GM18526 (cell line): ENCODE results near the gene PEX6.

Experiments used
- POLR2A ChIP-seq: IDR thresholded peaks from 3 replicates; pipeline ENCODE4 v1.6.1; 2011; ENCODE audit not compliant: insufficient read length; ENCODE audit errors: extremely low read depth

PEX6 gene, protein sequence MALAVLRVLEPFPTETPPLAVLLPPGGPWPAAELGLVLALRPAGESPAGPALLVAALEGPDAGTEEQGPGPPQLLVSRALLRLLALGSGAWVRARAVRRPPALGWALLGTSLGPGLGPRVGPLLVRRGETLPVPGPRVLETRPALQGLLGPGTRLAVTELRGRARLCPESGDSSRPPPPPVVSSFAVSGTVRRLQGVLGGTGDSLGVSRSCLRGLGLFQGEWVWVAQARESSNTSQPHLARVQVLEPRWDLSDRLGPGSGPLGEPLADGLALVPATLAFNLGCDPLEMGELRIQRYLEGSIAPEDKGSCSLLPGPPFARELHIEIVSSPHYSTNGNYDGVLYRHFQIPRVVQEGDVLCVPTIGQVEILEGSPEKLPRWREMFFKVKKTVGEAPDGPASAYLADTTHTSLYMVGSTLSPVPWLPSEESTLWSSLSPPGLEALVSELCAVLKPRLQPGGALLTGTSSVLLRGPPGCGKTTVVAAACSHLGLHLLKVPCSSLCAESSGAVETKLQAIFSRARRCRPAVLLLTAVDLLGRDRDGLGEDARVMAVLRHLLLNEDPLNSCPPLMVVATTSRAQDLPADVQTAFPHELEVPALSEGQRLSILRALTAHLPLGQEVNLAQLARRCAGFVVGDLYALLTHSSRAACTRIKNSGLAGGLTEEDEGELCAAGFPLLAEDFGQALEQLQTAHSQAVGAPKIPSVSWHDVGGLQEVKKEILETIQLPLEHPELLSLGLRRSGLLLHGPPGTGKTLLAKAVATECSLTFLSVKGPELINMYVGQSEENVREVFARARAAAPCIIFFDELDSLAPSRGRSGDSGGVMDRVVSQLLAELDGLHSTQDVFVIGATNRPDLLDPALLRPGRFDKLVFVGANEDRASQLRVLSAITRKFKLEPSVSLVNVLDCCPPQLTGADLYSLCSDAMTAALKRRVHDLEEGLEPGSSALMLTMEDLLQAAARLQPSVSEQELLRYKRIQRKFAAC

DNA sequence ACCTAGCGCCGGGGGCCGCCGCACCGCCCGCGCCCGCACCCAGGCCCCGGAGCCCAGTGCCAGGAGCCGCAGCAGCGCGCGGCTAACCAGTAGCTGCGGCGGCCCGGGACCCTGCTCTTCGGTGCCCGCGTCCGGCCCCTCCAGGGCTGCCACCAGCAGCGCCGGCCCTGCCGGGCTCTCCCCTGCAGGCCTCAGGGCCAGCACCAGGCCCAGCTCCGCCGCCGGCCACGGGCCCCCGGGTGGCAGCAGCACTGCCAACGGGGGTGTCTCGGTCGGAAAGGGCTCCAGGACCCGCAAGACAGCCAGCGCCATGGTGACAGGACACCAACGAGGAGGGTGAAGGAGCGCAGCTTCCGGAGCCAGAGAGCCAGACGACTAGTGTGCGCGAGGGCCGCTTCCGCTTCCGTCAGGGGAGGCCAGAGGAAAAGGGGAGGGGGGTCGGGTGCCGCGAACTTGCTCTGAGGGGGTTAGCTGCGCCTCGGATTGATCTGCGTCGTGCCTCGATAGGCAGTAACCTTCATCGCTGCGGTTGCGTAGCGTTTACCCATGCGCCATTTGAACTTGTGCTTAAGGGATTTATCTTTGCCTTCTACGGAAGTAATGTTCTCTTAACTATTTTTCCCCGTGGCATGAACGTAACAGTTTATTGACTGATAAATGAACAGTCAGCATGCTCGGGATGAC is at the start of gene PEX6:
PEX6 (minus strand) TSS at position 343 of the 684 bp plus-strand sequence; CDS start at position 312, 31 bp downstream.
- peak; percentile 90 for TF ChIP-seq POLR2A

DNA sequence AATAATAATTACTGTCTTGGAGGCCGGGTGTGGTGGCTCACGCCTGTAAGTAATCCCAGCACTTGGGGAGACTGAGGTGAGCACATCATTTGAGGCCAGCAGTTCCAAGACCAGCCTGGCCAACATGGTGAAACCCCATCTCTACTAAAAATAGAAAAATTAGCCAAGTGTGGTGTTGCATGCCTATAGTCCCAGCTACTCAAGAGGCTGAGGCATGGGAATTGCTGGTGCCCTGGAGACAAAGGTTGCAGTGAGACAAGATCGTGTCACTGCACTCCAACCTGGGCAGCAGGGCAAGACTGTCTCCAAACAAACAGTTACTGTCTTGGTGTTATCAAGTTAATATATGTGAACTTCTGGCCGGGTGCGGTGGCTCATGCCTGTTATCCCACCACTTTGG is 47.4 kb upstream of the PEX6 start:
- TF ChIP-seq POLR2A: no peak

DNA sequence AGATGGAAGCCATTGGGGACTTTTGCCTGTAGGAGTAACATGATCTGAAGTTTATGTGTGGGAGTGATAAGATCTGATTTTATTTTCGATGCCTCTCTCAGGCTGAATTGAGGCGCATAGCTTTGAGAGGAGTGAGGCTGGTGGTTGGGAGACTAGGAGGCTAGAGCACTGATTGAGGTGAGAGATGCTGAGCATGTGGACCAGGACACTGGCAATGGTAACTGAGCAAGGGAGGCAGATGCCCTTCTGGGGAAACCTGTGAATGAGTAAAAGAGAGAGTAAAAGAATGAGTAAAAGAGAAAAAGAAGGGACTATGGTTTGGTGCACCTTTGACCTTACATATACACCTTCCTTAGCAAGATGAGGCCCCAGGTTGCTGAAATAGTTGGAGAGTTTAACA is 45.5 kb upstream of the PEX6 start:
- TF ChIP-seq POLR2A: no peak

DNA sequence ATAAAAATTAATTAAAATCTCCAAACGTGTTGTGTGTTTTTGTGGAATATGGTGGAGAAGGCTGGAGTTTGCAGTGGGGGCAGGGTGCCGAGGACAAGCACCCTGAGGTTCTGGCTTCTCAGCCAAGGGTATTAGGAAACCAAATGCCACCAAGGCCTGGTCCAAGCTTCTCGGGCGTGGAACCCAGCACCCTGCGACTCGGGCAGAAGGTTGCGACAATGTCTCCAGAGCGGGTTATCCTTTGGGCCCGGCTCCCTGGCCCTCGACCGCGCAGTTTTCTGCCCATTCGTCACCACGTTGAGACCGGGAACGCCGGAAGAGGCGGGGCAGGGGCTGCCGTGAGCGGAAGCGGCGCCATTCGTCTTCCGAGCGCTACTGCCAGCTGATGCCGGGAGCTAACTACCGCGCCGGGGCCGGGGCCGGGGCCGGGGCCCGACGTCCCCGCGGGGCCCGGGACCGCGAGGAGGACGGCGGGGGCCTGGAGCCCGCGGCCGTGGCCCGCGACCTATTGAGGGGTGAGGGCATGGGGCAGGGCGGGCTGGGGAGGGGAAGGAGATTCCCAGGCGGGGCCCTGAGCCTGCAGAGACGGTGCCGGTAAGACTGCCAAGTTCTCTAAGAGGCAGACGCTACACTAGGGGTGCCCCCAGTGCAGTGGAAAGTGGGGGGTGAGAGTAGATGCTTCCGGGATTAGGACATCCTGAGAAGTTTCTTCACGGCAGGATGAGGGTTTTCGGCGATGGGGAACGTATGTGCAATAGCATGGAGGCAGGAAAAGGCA is 42.5 kb upstream of the PEX6 start, which contains the start of gene RRP36:
RRP36 (plus strand) TSS at position 354 of the 778 bp plus-strand sequence; CDS start at position 386, 32 bp downstream.
- TF ChIP-seq POLR2A: peak; percentile 67

DNA sequence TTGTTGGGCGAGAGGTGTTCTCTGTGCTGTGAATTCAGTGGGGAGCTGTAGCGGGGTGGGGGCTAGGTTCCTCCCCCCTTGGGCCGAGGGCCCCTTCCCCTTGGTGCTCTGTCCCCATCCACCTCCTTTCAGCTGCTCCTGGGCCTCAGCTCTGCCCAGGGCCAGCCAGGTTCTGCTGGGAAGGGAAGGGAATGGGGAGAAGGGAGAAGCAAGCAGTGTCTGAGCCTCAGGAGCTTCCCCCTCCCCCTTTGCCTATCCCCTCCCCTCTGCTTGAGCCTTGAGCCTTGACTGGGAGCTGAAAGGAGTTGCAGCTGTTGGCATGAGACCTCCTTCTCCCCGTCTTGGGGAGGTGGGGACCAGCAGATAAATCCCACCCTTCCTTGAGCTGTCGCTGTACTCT is 41.9 kb upstream of the PEX6 start:
- no peak for TF ChIP-seq POLR2A

DNA sequence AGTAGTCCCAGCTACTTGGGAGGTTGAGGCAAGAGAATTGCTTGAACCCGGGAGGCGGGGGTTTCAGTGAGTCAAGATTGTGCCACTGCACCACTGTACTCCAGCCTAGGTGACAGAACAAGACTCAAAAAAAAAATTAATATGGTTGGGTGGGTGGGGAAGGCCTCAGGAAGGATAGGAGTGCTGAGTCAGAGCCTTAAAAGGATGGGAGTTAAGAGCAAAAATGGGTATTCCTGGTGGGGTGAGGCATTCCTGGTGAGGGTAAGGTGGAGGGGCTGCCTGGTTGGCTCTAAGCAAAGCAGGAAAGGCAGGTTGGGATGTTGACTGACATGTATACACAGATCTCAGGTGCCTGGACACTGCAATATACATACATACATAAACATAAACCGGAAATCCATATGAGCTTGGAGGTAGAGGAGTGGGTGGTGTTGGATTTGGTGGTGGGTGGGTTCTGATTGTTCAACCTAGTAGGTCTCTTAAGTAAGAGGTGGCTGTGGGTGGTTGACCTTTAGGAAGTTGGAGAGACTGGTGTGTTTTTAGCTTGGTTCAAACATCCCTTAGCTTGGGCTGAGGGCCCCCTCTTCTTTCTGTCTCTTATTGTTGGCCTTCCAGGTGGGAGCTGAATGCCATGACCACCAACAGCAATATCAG is 41.2 kb upstream of the PEX6 start:
- no peak for TF ChIP-seq POLR2A

DNA sequence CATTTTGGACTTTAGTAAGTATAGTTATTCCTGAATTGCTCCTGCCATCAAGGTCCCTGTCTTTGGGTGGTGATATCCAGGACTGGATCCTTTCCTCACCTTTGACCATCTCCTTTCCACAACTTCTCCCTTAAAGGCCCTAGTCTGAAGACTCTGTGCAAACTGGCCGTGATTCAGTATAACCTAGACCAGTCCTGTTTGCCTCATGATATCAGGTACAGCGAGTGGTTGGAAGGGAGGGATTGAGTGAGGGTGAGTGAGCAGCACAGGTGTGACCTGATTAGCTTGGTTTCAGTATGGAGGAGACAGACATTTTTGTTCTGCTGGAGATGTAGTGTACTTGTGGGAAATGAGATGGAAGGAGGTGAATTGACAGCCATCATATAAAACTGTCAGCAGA is 40.2 kb upstream of the PEX6 start:
- no peak for TF ChIP-seq POLR2A

DNA sequence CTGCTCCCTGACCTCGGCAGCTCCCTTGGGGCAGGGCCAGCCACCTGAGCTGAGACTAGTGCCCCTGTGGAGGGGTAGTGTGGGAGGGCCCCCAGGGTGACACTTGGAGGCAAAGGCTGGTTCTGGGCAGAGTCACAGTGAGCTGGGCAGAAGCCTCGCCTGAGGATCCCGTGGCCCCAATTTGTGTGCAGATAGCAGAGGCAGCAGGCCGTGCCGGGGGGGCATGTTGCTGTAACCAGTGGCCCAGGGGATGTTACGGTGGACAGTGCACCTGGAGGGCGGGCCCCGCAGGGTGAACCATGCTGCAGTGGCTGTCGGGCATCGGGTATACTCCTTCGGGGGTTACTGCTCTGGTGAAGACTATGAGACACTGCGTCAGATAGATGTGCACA is 38.0 kb upstream of the PEX6 start:
- TF ChIP-seq POLR2A: no peak

DNA sequence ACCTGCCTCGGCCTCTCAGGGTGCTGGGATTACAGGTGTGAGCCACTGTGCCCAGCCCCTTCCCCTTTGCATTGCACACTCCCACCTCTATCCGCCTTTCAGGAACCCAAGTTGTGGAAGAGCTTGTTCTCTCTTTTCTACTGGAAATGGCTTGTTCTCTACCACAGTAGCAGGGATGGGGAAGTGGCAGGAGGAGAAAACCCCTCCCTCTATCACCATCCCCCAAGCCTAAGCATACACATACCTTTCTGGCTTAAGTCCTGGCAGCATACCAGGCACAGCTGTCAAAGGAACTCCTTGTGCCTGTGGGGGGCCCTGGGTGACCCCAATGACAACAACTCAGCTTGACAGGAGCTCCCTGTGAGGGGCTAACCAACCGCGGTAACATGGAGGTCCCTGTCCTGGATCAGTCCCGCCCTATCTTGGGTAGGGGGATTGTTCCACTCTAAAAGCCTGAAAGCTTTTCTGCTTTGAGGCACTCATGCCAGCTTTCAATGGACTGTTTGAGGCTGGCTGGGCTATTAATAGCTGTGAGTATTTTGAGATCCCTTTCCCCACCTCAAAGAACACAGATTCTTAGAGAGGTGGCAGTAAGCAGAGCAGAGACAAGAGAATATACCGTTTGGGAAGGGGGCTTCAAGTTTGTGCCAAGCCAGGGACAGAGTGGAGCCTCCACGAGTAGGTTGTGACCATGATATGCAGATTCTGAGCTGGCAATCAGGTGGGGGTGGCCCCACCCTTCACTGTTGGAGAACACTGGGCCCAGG is 37.4 kb upstream of the PEX6 start:
- no peak for TF ChIP-seq POLR2A

DNA sequence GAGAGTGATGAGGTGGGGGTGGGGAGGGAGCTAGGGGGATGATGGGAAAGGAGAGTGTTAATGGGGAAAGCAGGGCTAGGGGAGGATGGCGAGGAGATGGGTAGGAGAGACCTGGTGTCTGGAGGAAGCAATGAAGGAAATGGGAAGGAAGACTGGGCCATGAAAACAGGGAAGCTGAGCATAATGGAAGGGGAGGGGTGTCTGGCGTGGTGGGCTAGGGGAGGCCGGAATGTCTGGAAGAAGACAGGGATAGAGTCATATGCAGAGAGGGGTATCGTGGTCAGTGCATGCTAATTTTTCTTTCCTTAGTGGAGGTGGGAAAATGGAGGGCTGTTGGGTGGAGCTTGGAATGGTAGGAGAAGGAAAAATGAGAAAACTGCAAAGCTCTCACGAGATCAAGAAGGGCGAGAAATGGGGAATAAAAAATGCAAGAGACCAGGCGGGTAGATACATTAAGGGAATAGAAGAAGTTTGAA is 35.5 kb upstream of the PEX6 start:
- TF ChIP-seq POLR2A: no peak

DNA sequence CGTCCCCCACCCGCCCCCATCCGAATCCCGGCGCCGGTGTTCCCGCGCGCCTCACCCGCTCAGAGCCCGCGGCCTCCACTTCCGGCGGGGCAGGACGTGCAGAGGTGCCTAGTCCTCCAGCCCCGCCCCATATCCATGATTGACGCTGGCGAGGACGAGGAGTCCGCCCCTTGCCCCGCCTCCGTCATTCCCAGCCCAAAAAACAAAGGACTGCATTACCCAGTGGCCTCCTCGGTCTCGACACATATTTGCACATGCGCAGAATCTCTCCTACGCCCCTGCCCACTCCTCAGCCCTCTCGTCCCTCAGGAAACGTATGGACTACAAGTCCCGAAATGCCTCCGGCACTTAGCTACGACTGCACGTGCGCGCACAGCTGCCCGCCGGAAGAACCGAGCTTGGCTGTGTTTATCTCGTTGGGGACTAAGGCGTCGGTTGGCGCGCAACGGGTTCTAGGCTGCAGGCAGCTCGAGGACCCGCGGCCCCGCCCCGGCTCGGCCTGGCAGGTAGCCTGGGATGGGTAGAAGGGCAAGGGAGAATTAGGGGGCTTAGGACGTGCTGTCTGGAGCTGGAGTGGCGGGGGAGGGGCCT is 35.0 kb upstream of the PEX6 start, which contains the start of the genes KLHDC3 and MEA1:
KLHDC3 (plus strand) TSS at position 407 of the 591 bp plus-strand sequence. CDS start 2,944 bp downstream, outside the sequence.
MEA1 (minus strand) TSS at position 104 of the 591 bp plus-strand sequence. CDS start 133 bp downstream, outside the sequence.
- TF ChIP-seq POLR2A: peak; percentile 73

DNA sequence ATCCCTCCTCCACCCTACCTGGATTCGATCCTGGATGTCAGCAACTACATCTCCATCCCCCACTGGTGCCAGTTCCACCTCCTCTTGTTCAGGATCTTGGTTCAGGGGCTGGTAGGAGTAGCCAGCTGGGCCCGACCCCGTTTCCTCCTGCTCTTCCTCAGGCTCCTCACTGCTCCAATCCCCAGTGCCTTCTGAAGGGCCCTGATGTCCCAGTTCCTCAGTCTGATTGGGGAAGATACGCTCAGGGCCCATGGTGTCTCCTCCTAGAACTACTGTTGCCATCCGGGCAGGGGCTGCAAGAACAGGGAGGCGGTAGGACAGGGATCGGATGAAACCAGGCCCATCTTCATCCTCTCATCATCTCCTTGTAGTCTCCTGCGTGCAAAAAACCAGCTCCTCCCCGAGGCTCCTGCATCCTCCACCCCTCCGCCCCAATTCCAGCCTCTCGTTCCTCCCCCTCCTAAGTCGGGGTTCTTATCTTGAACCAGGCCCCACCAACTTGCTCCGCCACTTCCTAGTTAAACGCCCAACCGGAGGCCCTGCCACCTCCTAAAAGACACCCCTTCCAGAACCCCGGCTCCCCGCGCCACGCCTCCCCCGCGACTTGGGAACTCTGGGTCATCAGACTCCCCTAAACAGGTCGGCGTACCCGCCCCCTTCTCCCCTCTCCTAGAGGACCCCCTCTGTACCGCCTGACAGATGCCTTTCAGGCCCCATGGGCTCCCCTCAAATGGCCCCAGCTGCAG is 34.3 kb upstream of the PEX6 start:
- no peak for TF ChIP-seq POLR2A

DNA sequence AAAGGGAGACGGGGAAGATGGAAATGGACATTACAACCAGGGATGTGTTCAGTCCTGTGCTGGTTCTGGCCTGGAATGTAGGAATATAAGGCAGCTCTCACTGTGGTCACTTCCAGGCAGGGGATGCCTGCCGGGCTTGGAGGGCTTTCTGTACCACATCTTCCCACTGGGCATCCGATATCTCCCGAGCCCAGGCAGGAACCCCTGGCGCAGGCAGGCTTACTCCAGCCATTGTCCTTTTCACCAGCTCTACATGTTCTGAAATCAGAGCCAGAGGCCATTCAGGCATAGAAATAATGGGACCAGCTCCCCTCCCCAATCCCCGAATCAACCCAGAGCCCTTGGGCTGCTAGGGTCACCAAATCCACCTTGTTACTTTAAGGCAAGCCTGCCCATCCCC is 33.4 kb upstream of the PEX6 start:
- TF ChIP-seq POLR2A: no peak
